Measurements from ENCODE around the gene HFE. TPM values are rescaled to one million over a fixed set of nuclear protein-coding genes. Genes with fewer than 3 reads are reported as not detected.
A peak's percentile ranks its signal among the peaks of the same experiment; 100 is the strongest.

The HFE gene
- total and polyA plus RNA-seq, 10 of the 15 experiments (the other 5 are each of a cell fraction or from before 2014, with no cell fraction given) = 0.52 to 5.9 (median 1.7) TPM

- no peak for TF ChIP-seq CREB1 (IDR thresholded peaks at IDR 0.05; ENCODE audit: low read depth)
- no peak for TF ChIP-seq CBX3 (IDR thresholded peaks at IDR 0.05; ENCODE audit: borderline replicate concordance, low read depth)
- no peak for TF ChIP-seq SUZ12 (IDR thresholded peaks at IDR 0.05; ENCODE audit: unreplicated experiment)
- no peak for TF ChIP-seq TARDBP (IDR thresholded peaks at IDR 0.05; ENCODE audit: borderline replicate concordance)
- no peak for TF ChIP-seq RCOR1 (conservative IDR thresholded peaks at IDR 0.05; ENCODE audit: low read depth, low read length)
- TF ChIP-seq SIN3A (IDR thresholded peaks at IDR 0.05; ENCODE audit: low read depth, low read length) = no peak
- TF ChIP-seq FOXK2 (IDR thresholded peaks at IDR 0.05) = no peak
- peak; percentile 56; the same call in 1 of the 2 replicates for TF ChIP-seq NBN (IDR thresholded peaks at IDR 0.05)
- 0 out of 2 replicates have a peak, but pooled peaks have one; percentile 22 for TF ChIP-seq RB1 (IDR thresholded peaks at IDR 0.05; ENCODE audit: borderline replicate concordance)
- TF ChIP-seq ZNF207 (IDR thresholded peaks at IDR 0.05; ENCODE audit: borderline replicate concordance) = no peak
- TF ChIP-seq SPI1 (IDR thresholded peaks at IDR 0.05; ENCODE audit: borderline replicate concordance, insufficient read depth, low read depth, low read length) = no peak
- peak; percentile 67 for TF ChIP-seq IKZF1 (conservative IDR thresholded peaks at IDR 0.05)
- TF ChIP-seq ASH2L (IDR thresholded peaks at IDR 0.05; ENCODE audit: borderline replicate concordance, low read depth) = 0 out of 2 replicates have a peak, but pooled peaks have one; percentile 66
- TF ChIP-seq IKZF2 (IDR thresholded peaks at IDR 0.05) = peak; percentile 48 to 58
- peak; percentile 6 for TF ChIP-seq SP1 (IDR thresholded peaks at IDR 0.05; ENCODE audit: low read depth, low read length)
- TF ChIP-seq DPF2 (IDR thresholded peaks at IDR 0.05) = 0 out of 2 replicates have a peak, but pooled peaks have one; percentile 48
- TF ChIP-seq CHD2 (IDR thresholded peaks at IDR 0.05; ENCODE audit: borderline replicate concordance, low read depth, low read length) = peak; percentile 43; the same call in 1 of the 2 replicates
- TF ChIP-seq CEBPB (IDR thresholded peaks at IDR 0.05; ENCODE audit: borderline replicate concordance in 1 of 2, low read depth in 2 of 2, low read length in 2 of 2) = no peak
- TF ChIP-seq GATAD2B (conservative IDR thresholded peaks at IDR 0.05; ENCODE audit: low read depth) = peak; percentile 83
- TF ChIP-seq, protein P1, sequence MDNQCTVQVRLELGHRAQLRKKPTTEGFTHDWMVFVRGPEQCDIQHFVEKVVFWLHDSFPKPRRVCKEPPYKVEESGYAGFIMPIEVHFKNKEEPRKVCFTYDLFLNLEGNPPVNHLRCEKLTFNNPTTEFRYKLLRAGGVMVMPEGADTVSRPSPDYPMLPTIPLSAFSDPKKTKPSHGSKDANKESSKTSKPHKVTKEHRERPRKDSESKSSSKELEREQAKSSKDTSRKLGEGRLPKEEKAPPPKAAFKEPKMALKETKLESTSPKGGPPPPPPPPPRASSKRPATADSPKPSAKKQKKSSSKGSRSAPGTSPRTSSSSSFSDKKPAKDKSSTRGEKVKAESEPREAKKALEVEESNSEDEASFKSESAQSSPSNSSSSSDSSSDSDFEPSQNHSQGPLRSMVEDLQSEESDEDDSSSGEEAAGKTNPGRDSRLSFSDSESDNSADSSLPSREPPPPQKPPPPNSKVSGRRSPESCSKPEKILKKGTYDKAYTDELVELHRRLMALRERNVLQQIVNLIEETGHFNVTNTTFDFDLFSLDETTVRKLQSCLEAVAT (IDR thresholded peaks at IDR 0.05) = 0 out of 2 replicates have a peak, but pooled peaks have one; percentile 30
- TF ChIP-seq LARP7 (IDR thresholded peaks at IDR 0.05) = 0 out of 2 replicates have a peak, but pooled peaks have one; percentile 32
- no peak for TF ChIP-seq SMAD5 (IDR thresholded peaks at IDR 0.05; ENCODE audit: low read depth)
Observed at GRCh38 chr6:26087284-26088115, at the start of gene HFE (continued).

Data from GM12878 (cell line).